ENCODE results near the gene TFEB. TPM values are rescaled to one million over a fixed set of nuclear protein-coding genes. Genes with fewer than 3 reads are reported as not detected.

Gene TFEB
- total RNA-seq, 1 donor from 2014 or later: 3.1 TPM

GRCh38 chr6:41743406-41744235 lies 8.2 kb upstream of the TFEB start:
- H3K4me3 Mint-ChIP-seq (ENCODE audit: unreplicated experiment): no peak overlapping the region
- H3K27ac Mint-ChIP-seq (ENCODE audit: unreplicated experiment): no peak overlapping the region
- no peaks in the 10 kb centered on the region for H3K36me3 Mint-ChIP-seq (ENCODE audit: unreplicated experiment)
- peaks cover 1% of the 10 kb centered on the region for H3K9me3 Mint-ChIP-seq (ENCODE audit: unreplicated experiment)
- TF ChIP-seq CTCF (IDR thresholded peaks at IDR 0.05; ENCODE audit: partially characterized antibody, unreplicated experiment): no peak
- H3K4me1 Mint-ChIP-seq (ENCODE audit: low read depth, unreplicated experiment): no peaks in the 10 kb centered on the region
- DNase-seq: no peak
- peaks cover 9% of the 10 kb centered on the region for H3K27me3 Mint-ChIP-seq (ENCODE audit: unreplicated experiment)

DNA sequence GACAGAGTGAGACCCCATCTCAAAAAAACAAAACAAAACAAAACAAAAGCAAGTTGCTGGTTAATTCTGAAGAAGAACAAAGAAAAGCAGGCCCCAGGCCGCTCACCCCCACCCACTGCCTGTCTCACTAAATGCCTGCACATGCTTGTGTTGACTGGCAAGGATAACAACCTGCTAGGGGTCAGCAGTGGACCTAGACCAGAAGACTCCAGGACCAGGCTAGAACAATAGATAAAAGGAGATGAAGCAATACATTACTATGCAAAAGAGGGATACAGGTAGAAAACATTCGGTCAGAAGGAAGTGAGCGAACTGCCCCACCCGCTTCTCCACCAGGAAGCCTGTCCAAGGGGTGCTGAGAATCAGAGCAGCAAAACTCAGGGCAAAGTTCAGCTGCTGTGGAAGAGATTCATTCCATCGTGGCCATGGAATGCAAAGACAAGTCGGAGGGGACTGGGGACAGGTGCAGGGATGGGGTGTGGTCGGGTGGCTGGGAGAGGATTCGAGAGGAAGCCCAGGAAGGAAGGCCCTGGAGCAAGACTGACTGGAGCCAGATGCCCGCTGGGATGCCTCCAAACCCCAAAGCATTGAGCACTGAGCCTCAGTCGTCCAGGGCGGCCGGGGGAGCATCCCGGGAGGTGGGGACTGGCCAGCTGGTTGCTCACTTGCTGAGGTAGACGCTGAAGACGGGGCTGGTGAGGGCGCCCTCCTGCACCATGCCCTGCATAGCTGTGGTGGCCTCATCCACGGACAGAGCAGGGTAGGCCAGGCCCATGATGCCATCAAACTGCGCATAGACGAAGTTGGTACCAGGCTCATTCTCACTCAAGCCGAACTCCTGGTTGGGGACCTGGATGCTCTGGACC lies 6.5 kb upstream of the TFEB start:
- no peak overlapping the region for H3K4me3 Mint-ChIP-seq (ENCODE audit: unreplicated experiment)
- H3K36me3 Mint-ChIP-seq (ENCODE audit: unreplicated experiment): no peaks in the 10 kb centered on the region
- peaks cover 9% of the 10 kb centered on the region for H3K27me3 Mint-ChIP-seq (ENCODE audit: unreplicated experiment)

GRCh38 chr6:41740366-41741162 lies 5.2 kb upstream of the TFEB start:
- no peaks in the 10 kb centered on the region for H3K36me3 Mint-ChIP-seq (ENCODE audit: unreplicated experiment)
- no peak for TF ChIP-seq CTCF (IDR thresholded peaks at IDR 0.05; ENCODE audit: partially characterized antibody, unreplicated experiment)
- no peak for DNase-seq
- H3K4me3 Mint-ChIP-seq (ENCODE audit: unreplicated experiment): no peak overlapping the region
- H3K4me1 Mint-ChIP-seq (ENCODE audit: low read depth, unreplicated experiment): peaks cover 4% of the 10 kb centered on the region
- no peak overlapping the region for H3K27ac Mint-ChIP-seq (ENCODE audit: unreplicated experiment)
- peaks cover 10% of the 10 kb centered on the region for H3K27me3 Mint-ChIP-seq (ENCODE audit: unreplicated experiment)
- peaks cover 4% of the 10 kb centered on the region for H3K9me3 Mint-ChIP-seq (ENCODE audit: unreplicated experiment)

More for the DNA sequence above, 6.5 kb upstream of the TFEB start:
- Mint-ChIP-seq H3K27ac (ENCODE audit: unreplicated experiment) (peak overlapping the region; percentile 29), H3K4me1 (ENCODE audit: low read depth, unreplicated experiment) (no peaks in the 10 kb centered on the region), H3K9me3 (ENCODE audit: unreplicated experiment) (peaks cover 1% of the 10 kb centered on the region)
- no peak for TF ChIP-seq CTCF (IDR thresholded peaks at IDR 0.05; ENCODE audit: partially characterized antibody, unreplicated experiment)
- DNase-seq: no peak

DNA sequence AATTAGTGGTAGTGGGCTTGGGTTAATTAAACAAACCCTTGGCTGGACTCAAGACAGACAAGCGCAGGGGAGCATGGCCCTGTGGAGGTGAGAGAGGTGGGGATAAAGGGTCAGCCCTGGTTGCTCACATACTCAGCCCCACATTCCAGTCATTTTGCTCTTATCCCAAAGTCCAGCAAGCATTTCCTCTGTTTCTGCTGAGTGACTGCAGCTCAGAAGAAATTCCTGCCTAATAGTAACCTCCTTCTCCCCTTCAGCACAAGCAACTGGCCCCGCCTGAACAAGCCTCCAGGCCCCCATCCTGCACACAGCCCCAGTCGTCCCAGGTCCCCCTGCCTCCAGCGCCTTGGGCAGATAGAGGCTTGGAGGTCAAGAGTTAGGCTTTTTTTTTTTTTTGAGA lies 3.6 kb upstream of the TFEB start:
- DNase-seq: no peak
- no peak overlapping the region for H3K4me3 Mint-ChIP-seq (ENCODE audit: unreplicated experiment)
- H3K9me3 Mint-ChIP-seq (ENCODE audit: unreplicated experiment): peaks cover 2% of the 10 kb centered on the region
- no peak overlapping the region for H3K27ac Mint-ChIP-seq (ENCODE audit: unreplicated experiment)
- peaks cover 9% of the 10 kb centered on the region for H3K27me3 Mint-ChIP-seq (ENCODE audit: unreplicated experiment)
- TF ChIP-seq CTCF (IDR thresholded peaks at IDR 0.05; ENCODE audit: partially characterized antibody, unreplicated experiment): no peak
- peaks cover 4% of the 10 kb centered on the region for H3K4me1 Mint-ChIP-seq (ENCODE audit: low read depth, unreplicated experiment)
- H3K36me3 Mint-ChIP-seq (ENCODE audit: unreplicated experiment): no peaks in the 10 kb centered on the region

All from glutamatergic neuron (in vitro differentiated cells).